ENCODE measurements around the gene RPLP2. TPM values are rescaled to one million over a fixed set of nuclear protein-coding genes. Genes with fewer than 3 reads are reported as not detected.
A peak's percentile ranks its signal among the peaks of the same experiment; 100 is the strongest.

Gene RPLP2
- total and polyA plus RNA-seq, 2 of the 4 experiments (the other 2 are of a cell fraction): 59.9 to 1,897 TPM

- Histone ChIP-seq H3K14ac (replicated peaks; ENCODE audit: low read depth, low read length) (no peak overlapping the region), H4K91ac (ENCODE audit: insufficient read depth, low read depth, low read length) (no peak overlapping the region), H3K9me3 (ENCODE audit: control insufficient read depth, insufficient read depth, low read length) (no peaks in the 10 kb centered on the region), H2BK120ac (ENCODE audit: low read depth, low read length) (no peak overlapping the region), H3K79me1 (ENCODE audit: low read depth in 1 of 2, low read length in 2 of 2) (peaks cover 11 to 68% of the 10 kb centered on the region in 2 experiments), H4K20me1 (ENCODE audit: insufficient read depth, low read length) (peaks cover 67% of the 10 kb centered on the region), H2BK5ac (ENCODE audit: low read depth, low read length, poor library complexity, severe bottlenecking) (no peak overlapping the region), H3K56ac (ENCODE audit: extremely low read depth, insufficient read depth, low read length) (no peak overlapping the region), H3K4me1 (ENCODE audit: control insufficient read depth, insufficient read depth, low read length) (peaks cover 13% of the 10 kb centered on the region), H3K4me3 (ENCODE audit: insufficient read depth, low read depth, low read length) (no peak overlapping the region), H3K9me1 (ENCODE audit: insufficient read depth, low read length) (peaks cover 11% of the 10 kb centered on the region; the same call in 1 of the 2 replicates), H4K5ac (ENCODE audit: low read depth, low read length) (no peak overlapping the region), H2AK9ac (replicated peaks; ENCODE audit: low read depth, low read length, poor library complexity) (peak overlapping the region; percentile 5), H2BK20ac (ENCODE audit: low read depth, low read length) (no peak overlapping the region), H2AFZ (replicated peaks; ENCODE audit: low read length, poor library complexity) (no peak overlapping the region), H2AK5ac (ENCODE audit: low read depth, low read length) (no peak overlapping the region), H2BK15ac (ENCODE audit: low read depth, low read length) (no peak overlapping the region), H3K4ac (ENCODE audit: low read depth, low read length) (no peak overlapping the region), H3K27me3 (ENCODE audit: control insufficient read depth, insufficient read depth, low read length) (no peaks in the 10 kb centered on the region), H3K23ac (ENCODE audit: low read depth, low read length) (no peak overlapping the region), H3K18ac (ENCODE audit: low read depth, low read length) (no peak overlapping the region), H3K27ac (ENCODE audit: insufficient read depth, low read length) (no peak overlapping the region), H4K8ac (ENCODE audit: low read depth in 2 of 2, low read length in 2 of 2) (no peak overlapping the region; a peak in 1 of 4 replicates), H3K36me3 (ENCODE audit: control insufficient read depth, insufficient read depth, low read length) (peaks cover 39% of the 10 kb centered on the region), H3K9ac (ENCODE audit: low read depth, low read length) (no peak overlapping the region), H3K4me2 (ENCODE audit: low read depth, low read length) (no peak overlapping the region)
- DNase-seq (no peak), ATAC-seq (ENCODE audit: low read depth) (no peak)
- intact Hi-C loops (cut with micrococcal nuclease) (no loop called here), dilution Hi-C loops (cut with HindIII; ENCODE audit: low sequenced_read_pairs, unreplicated experiment) (no loop called here), in situ Hi-C loops (cut with MboI; ENCODE audit: low sequenced_read_pairs) (no loop called here)
- 78% methylated on average over 3 of the region's 9 CpGs; no CpG with 5 or more reads in 1 of the 2 experiments for WGBS, 2 experiments (ENCODE audit: extremely low coverage in 2 of 2, insufficient read length in 1 of 2)
- CTCF ChIA-PET: no interaction called here
- POLR2A ChIA-PET (ENCODE audit: unreplicated experiment): no interaction called here
- no TSS peak for BruUV-seq (replicated peaks)
- TF ChIP-seq POLR2A (IDR thresholded peaks at IDR 0.05; ENCODE audit: low read depth, low read length) (no peak), RAD21 (IDR thresholded peaks at IDR 0.05; ENCODE audit: low read length) (no peak), NFE2L2 (IDR thresholded peaks at IDR 0.05; ENCODE audit: low read depth, low read length) (no peak), CEBPB (IDR thresholded peaks at IDR 0.05; ENCODE audit: low read depth, low read length) (no peak), FOS (IDR thresholded peaks at IDR 0.05; ENCODE audit: low read depth, low read length) (no peak), MAFK (IDR thresholded peaks at IDR 0.05; ENCODE audit: low read depth, low read length) (no peak), RCOR1 (IDR thresholded peaks at IDR 0.05; ENCODE audit: insufficient replicate concordance, low read length) (no peak), CTCF (conservative IDR thresholded peaks at IDR 0.05; ENCODE audit: low read depth, low read length) (no peak), MXI1 (IDR thresholded peaks at IDR 0.05; ENCODE audit: borderline replicate concordance, low read depth, low read length) (no peak), CHD1 (IDR thresholded peaks at IDR 0.05; ENCODE audit: low read depth, low read length) (no peak), ELK1 (IDR thresholded peaks at IDR 0.05; ENCODE audit: borderline replicate concordance, low read depth, low read length) (no peak), RFX5 (IDR thresholded peaks at IDR 0.05; ENCODE audit: low read depth, low read length) (no peak), SMC3 (IDR thresholded peaks at IDR 0.05; ENCODE audit: low read depth, low read length) (no peak)
Observed at GRCh38 chr11:773830-774229, 35.9 kb upstream of the RPLP2 start.
